ENCODE measurements around the gene PDRG1. TPM values are rescaled to one million over a fixed set of nuclear protein-coding genes. Genes with fewer than 3 reads are reported as not detected.

The PDRG1 gene
- polyA plus RNA-seq, 1 donor from 2014 or later, result 50.6 TPM

GRCh38 chr20:31903627-31904386 is 48.0 kb downstream of the PDRG1 start:
- Histone ChIP-seq H3K4me2 (ENCODE audit: low read length) (no peak overlapping the region), H3K9me2 (ENCODE audit: insufficient read depth, low read length) (no peaks in the 10 kb centered on the region), H3K27ac (ENCODE audit: low read length) (no peak overlapping the region), H4K20me1 (ENCODE audit: insufficient read depth) (no peaks in the 10 kb centered on the region), H3K9me3 (ENCODE audit: low read length) (no peaks in the 10 kb centered on the region), H3K79me2 (replicated peaks; ENCODE audit: insufficient read depth, low read length) (no peaks in the 10 kb centered on the region), H3K9ac (ENCODE audit: low read length) (no peak overlapping the region), H2AFZ (ENCODE audit: low read depth, low read length) (no peak overlapping the region), H3K4me3 (ENCODE audit: low read length) (no peak overlapping the region), H3F3A (ENCODE audit: insufficient read depth, low read length, poor library complexity, severe bottlenecking) (no peaks in the 10 kb centered on the region), H3K36me3 (ENCODE audit: insufficient read depth, low read length) (no peaks in the 10 kb centered on the region), H3K27me3 (ENCODE audit: insufficient read depth, low read depth, low read length) (no peaks in the 10 kb centered on the region)
- TF ChIP-seq POLR2AphosphoS5 (IDR thresholded peaks at IDR 0.05), result no peak
- no peak for TF ChIP-seq EP300 (conservative IDR thresholded peaks at IDR 0.05; ENCODE audit: poor library complexity, severe bottlenecking)
- no peak for TF ChIP-seq CTCF (IDR thresholded peaks at IDR 0.05; ENCODE audit: poor library complexity, severe bottlenecking)
- no peak for TF ChIP-seq TAF1 (IDR thresholded peaks at IDR 0.05; ENCODE audit: low read depth)

- Histone ChIP-seq H2AFZ (ENCODE audit: low read depth, low read length) (no peak overlapping the region), H3K4me3 (ENCODE audit: low read length) (no peak overlapping the region), H3K9ac (ENCODE audit: low read length) (no peak overlapping the region), H3K9me3 (ENCODE audit: low read length) (no peaks in the 10 kb centered on the region), H3K79me2 (replicated peaks; ENCODE audit: insufficient read depth, low read length) (no peaks in the 10 kb centered on the region), H3K27me3 (ENCODE audit: insufficient read depth, low read depth, low read length) (no peaks in the 10 kb centered on the region), H3K36me3 (ENCODE audit: insufficient read depth, low read length) (no peaks in the 10 kb centered on the region), H4K20me1 (ENCODE audit: insufficient read depth) (no peaks in the 10 kb centered on the region), H3K9me2 (ENCODE audit: insufficient read depth, low read length) (no peaks in the 10 kb centered on the region), H3K4me2 (ENCODE audit: low read length) (no peak overlapping the region), H3K27ac (ENCODE audit: low read length) (no peak overlapping the region), H3F3A (ENCODE audit: insufficient read depth, low read length, poor library complexity, severe bottlenecking) (no peaks in the 10 kb centered on the region)
- TF ChIP-seq REST (IDR thresholded peaks at IDR 0.05; ENCODE audit: borderline replicate concordance) (no peak), RAD21 (conservative IDR thresholded peaks at IDR 0.05) (no peak), MXI1 (conservative IDR thresholded peaks at IDR 0.05; ENCODE audit: poor library complexity, severe bottlenecking) (no peak), TAF1 (IDR thresholded peaks at IDR 0.05; ENCODE audit: low read depth) (no peak), POLR2AphosphoS5 (IDR thresholded peaks at IDR 0.05) (no peak), SMC3 (conservative IDR thresholded peaks at IDR 0.05; ENCODE audit: poor library complexity) (no peak), CTCF (IDR thresholded peaks at IDR 0.05; ENCODE audit: poor library complexity, severe bottlenecking) (no peak), EZH2 (IDR thresholded peaks at IDR 0.05; ENCODE audit: borderline replicate concordance, insufficient read depth, low read length, poor library complexity, severe bottlenecking) (no peak), EP300 (conservative IDR thresholded peaks at IDR 0.05; ENCODE audit: poor library complexity, severe bottlenecking) (no peak)
Observed at GRCh38 chr20:31901615-31902014, 50.2 kb downstream of the PDRG1 start.
